ENCODE results near the gene CRISPLD2.

DNA sequence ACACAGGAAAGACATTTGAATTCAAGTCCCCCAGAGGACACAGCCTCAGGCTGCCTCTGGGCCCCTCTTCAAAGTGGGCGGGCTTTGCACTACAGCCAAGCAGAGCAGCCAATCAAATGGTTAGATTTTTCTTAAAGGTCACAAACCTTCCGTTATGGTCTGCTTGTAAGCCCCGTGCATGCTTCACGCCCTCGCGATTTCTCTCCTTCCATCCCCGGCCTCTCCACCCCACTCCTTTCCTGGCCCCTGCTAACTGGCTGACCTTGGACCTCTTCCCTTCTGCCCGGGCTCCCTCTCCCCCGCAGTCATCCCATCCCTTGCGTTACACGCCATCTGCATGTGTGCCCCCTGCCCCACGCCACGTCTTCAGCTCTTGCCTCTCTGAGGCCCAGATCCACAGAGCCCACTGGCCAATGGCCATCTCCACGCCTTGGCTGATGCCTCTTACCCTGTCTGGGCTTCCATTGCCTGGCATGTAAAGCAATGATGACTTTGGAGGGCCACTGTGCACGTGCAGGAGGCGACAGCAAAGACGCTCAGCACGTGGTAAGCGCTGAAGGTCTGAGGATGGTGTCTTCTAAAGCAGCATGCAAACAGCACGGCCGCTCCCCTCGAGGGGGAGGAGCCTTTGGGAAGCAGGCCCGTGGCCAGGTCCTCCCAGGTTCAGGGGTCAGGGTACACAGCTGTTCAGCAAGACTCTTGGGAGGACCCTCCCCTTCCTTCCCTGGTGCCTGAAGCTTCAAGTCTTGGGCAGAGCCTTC, 104.7 kb downstream of the CRISPLD2 start:
- no peak for TF ChIP-seq POLR2A (IDR thresholded peaks at IDR 0.05; ENCODE audit: low read length)
- no peak for TF ChIP-seq GATA1 (IDR thresholded peaks at IDR 0.05; ENCODE audit: low read depth, low read length)

Data from erythroblast (primary cell).